HepG2 (cell line): Measurements from ENCODE around the gene CDCA4.

Experiments
- EZH2 ChIP-seq: conservative IDR thresholded peaks from 2 replicates; pipeline ENCODE4 v1.6.1; 2012; ENCODE audit warnings: mild to moderate bottlenecking, low read depth, low read length, moderate library complexity
- JUN ChIP-seq: sonication (generic); formaldehyde crosslinking; IDR thresholded peaks from 2 replicates; pipeline ENCODE4 v1.4.0; 2020; ENCODE audit warnings: mild to moderate bottlenecking, missing genetic modification reagents
- NFIC ChIP-seq: IDR thresholded peaks from 2 replicates; pipeline ENCODE4 v1.6.1; 2012; ENCODE audit warnings: mild to moderate bottlenecking, low read length, inconsistent platforms
- SMC3 ChIP-seq: IDR thresholded peaks from 2 replicates; pipeline ENCODE4 v1.6.1; 2011; ENCODE audit warnings: low read length, improper control_type of control experiment
- SNAPC2 ChIP-seq: sonication (generic); formaldehyde crosslinking; IDR thresholded peaks from 2 replicates; pipeline ENCODE4 v1.8.1; 2022; ENCODE audit warnings: mild to moderate bottlenecking, missing genetic modification reagents
- TAF1 ChIP-seq: sonication (generic); formaldehyde crosslinking; IDR thresholded peaks from 2 replicates; pipeline ENCODE4 v1.4.0; 2020; ENCODE audit warnings: missing genetic modification reagents
- TGIF2 ChIP-seq: IDR thresholded peaks from 2 replicates; pipeline ENCODE4 v1.6.1; 2016; ENCODE audit warnings: control low read depth, missing compliant biosample characterization
- YY1 ChIP-seq: IDR thresholded peaks from 2 replicates; pipeline ENCODE4 v1.6.1; 2011; ENCODE audit warnings: low read length, low read depth, moderate library complexity, mild to moderate bottlenecking; ENCODE audit not compliant: insufficient read depth, insufficient replicate concordance
- ZNF431 ChIP-seq: sonication (generic); formaldehyde crosslinking; IDR thresholded peaks from 2 replicates; pipeline ENCODE4 v1.9.0; 2022; ENCODE audit warnings: missing genetic modification reagents, low read depth, mild to moderate bottlenecking, borderline replicate concordance
- ZNF570 ChIP-seq: sonication (generic); formaldehyde crosslinking; IDR thresholded peaks from 2 replicates; pipeline ENCODE4 v1.4.0; 2020; ENCODE audit warnings: mild to moderate bottlenecking, missing genetic modification reagents, borderline replicate concordance
- TF ChIP-seq, protein P1 (sequence below): sonication (generic); formaldehyde crosslinking; IDR thresholded peaks from 2 replicates; pipeline ENCODE4 v1.5.0; 2020; ENCODE audit warnings: mild to moderate bottlenecking, missing genetic modification reagents, moderate library complexity
- TF ChIP-seq, protein P2 (sequence below): IDR thresholded peaks from 2 replicates; pipeline ENCODE4 v1.6.1; 2012; ENCODE audit warnings: inconsistent platforms
- TF ChIP-seq, protein P3 (sequence below): sonication (generic); formaldehyde crosslinking; IDR thresholded peaks from 2 replicates; pipeline ENCODE4 v1.4.0; 2020; ENCODE audit warnings: missing genetic modification reagents

DNA sequence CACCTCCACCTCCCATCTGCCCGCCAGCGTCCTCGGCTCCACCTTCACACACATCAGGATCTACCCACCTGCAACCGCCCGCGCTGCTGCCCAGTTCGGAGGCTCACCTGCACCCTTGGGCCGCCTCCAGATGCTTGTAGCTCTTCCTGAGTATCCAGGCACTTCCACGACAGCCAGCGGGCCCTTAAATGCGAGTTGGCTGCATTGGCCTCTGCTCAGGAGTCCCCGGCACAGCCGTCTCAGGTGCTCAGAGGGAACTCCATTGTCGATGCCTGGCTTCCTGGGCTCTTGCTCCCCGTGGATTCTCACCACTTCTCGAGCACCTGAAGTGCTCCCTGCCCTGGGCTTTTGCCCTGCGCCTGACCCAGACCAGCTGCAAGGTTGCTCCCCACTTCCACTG, 21.9 kb upstream of the CDCA4 start:
- TF ChIP-seq SMC3 (no peak), YY1 (no peak), EZH2 (no peak), NFIC (no peak), TGIF2 (CRISPR knock-in tag) (no peak), TAF1 (CRISPR knock-in tag) (no peak), ZNF431 (no peak), JUN (CRISPR knock-in tag) (no peak), ZNF570 (CRISPR knock-in tag) (no peak), SNAPC2 (no peak)
- TF ChIP-seq, protein P1, sequence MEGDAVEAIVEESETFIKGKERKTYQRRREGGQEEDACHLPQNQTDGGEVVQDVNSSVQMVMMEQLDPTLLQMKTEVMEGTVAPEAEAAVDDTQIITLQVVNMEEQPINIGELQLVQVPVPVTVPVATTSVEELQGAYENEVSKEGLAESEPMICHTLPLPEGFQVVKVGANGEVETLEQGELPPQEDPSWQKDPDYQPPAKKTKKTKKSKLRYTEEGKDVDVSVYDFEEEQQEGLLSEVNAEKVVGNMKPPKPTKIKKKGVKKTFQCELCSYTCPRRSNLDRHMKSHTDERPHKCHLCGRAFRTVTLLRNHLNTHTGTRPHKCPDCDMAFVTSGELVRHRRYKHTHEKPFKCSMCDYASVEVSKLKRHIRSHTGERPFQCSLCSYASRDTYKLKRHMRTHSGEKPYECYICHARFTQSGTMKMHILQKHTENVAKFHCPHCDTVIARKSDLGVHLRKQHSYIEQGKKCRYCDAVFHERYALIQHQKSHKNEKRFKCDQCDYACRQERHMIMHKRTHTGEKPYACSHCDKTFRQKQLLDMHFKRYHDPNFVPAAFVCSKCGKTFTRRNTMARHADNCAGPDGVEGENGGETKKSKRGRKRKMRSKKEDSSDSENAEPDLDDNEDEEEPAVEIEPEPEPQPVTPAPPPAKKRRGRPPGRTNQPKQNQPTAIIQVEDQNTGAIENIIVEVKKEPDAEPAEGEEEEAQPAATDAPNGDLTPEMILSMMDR, result no peak
- TF ChIP-seq, protein P2, sequence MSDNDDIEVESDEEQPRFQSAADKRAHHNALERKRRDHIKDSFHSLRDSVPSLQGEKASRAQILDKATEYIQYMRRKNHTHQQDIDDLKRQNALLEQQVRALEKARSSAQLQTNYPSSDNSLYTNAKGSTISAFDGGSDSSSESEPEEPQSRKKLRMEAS, result no peak
- TF ChIP-seq, protein P3, sequence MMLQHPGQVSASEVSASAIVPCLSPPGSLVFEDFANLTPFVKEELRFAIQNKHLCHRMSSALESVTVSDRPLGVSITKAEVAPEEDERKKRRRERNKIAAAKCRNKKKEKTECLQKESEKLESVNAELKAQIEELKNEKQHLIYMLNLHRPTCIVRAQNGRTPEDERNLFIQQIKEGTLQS, result no peak
